ENCODE results near the gene NLRP9.

Gene NLRP9

GRCh38 chr19:55687281-55688201 lies 50.7 kb downstream of the NLRP9 start:
- no peak overlapping the region for H3K4me3 ChIP-seq (replicated peaks; ENCODE audit: low read depth, low read length)
- TF ChIP-seq CTCF (IDR thresholded peaks at IDR 0.05; ENCODE audit: low read depth, low read length, missing control alignments) = no peak
- DNase-seq (ENCODE audit: extremely low read depth, low read depth) = no peak

GRCh38 chr19:55686311-55687050 lies 51.7 kb downstream of the NLRP9 start:
- H3K4me3 ChIP-seq (replicated peaks; ENCODE audit: low read depth, low read length) = no peak overlapping the region
- no peak for DNase-seq (ENCODE audit: extremely low read depth, low read depth)
- TF ChIP-seq CTCF (IDR thresholded peaks at IDR 0.05; ENCODE audit: low read depth, low read length, missing control alignments) = no peak

GRCh38 chr19:55685776-55686175 lies 52.4 kb downstream of the NLRP9 start:
- H3K4me3 ChIP-seq (replicated peaks; ENCODE audit: low read depth, low read length) = no peak overlapping the region
- no peak for TF ChIP-seq CTCF (IDR thresholded peaks at IDR 0.05; ENCODE audit: low read depth, low read length, missing control alignments)
- no peak for DNase-seq (ENCODE audit: extremely low read depth, low read depth)

GRCh38 chr19:55684946-55685681 lies 53.1 kb downstream of the NLRP9 start:
- no peak for TF ChIP-seq CTCF (IDR thresholded peaks at IDR 0.05; ENCODE audit: low read depth, low read length, missing control alignments)
- no peak overlapping the region for H3K4me3 ChIP-seq (replicated peaks; ENCODE audit: low read depth, low read length)
- no peak for DNase-seq (ENCODE audit: extremely low read depth, low read depth)

- H3K4me3 ChIP-seq (replicated peaks; ENCODE audit: low read depth, low read length) = no peak overlapping the region
- TF ChIP-seq CTCF (IDR thresholded peaks at IDR 0.05; ENCODE audit: low read depth, low read length, missing control alignments) = no peak
- DNase-seq (ENCODE audit: extremely low read depth, low read depth) = no peak
Observed at GRCh38 chr19:55683449-55684261, 54.5 kb downstream of the NLRP9 start.
